Measurements from ENCODE around the gene PKIB. TPM values are rescaled to one million over a fixed set of nuclear protein-coding genes. Genes with fewer than 3 reads are reported as not detected.

Gene PKIB
- total RNA-seq, 1 donor from 2014 or later, result not detected

GRCh38 chr6:122649701-122650100, 39.5 kb downstream of the PKIB start:
- Histone ChIP-seq H3K9me3 (no peaks in the 10 kb centered on the region), H3K4me1 (no peaks in the 10 kb centered on the region), H3K27me3 (no peaks in the 10 kb centered on the region), H3K36me3 (no peaks in the 10 kb centered on the region), H3K27ac (no peak overlapping the region), H3K4me3 (no peak overlapping the region)
- intact Hi-C loops (cut with DNase I), result no loop called here
- no peak for TF ChIP-seq CTCF (IDR thresholded peaks at IDR 0.05)
- no peak for DNase-seq (ENCODE audit: low spot score in 2 of 2)

GRCh38 chr6:122650403-122650802, 40.2 kb downstream of the PKIB start:
- H3K36me3 ChIP-seq, result no peaks in the 10 kb centered on the region
- H3K9me3 ChIP-seq, result no peaks in the 10 kb centered on the region
- intact Hi-C loops (cut with DNase I), result no loop called here
- H3K4me1 ChIP-seq, result no peaks in the 10 kb centered on the region
- TF ChIP-seq CTCF (IDR thresholded peaks at IDR 0.05), result no peak
- H3K27me3 ChIP-seq, result no peaks in the 10 kb centered on the region
- no peak overlapping the region for H3K4me3 ChIP-seq
- H3K27ac ChIP-seq, result no peak overlapping the region
- no peak for DNase-seq (ENCODE audit: low spot score in 2 of 2)

- DNase-seq (ENCODE audit: low spot score in 2 of 2), result no peak
- Histone ChIP-seq H3K36me3 (no peaks in the 10 kb centered on the region), H3K27me3 (no peaks in the 10 kb centered on the region), H3K4me1 (no peaks in the 10 kb centered on the region), H3K9me3 (no peaks in the 10 kb centered on the region), H3K27ac (no peak overlapping the region), H3K4me3 (no peak overlapping the region)
- intact Hi-C loops (cut with DNase I), result no loop called here
- no peak for TF ChIP-seq CTCF (IDR thresholded peaks at IDR 0.05)
These were observed 40.8 kb downstream of the PKIB start for GRCh38 chr6:122651031-122651430.

DNA sequence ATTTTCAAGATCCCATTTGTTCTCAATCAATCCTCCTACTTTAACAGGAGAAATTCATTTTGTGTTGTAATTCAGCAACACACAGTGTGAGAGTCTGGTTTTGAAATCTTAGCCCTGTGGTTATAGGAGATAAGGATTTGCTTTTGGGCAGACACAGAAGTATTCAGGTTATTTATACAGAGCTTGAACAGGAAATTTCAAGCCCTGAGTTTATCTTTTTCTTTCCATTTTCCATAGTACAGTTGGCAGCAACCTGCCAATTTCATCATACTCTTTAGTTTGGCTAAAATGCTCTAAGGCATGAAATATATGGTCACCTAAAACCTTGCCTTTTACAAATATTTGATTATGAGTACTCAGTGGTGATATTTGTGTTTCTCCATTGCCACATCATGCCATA, 41.4 kb downstream of the PKIB start:
- TF ChIP-seq CTCF (IDR thresholded peaks at IDR 0.05), result no peak
- H3K27me3 ChIP-seq, result no peaks in the 10 kb centered on the region
- DNase-seq (ENCODE audit: low spot score in 2 of 2), result no peak
- H3K9me3 ChIP-seq, result no peaks in the 10 kb centered on the region
- no peaks in the 10 kb centered on the region for H3K4me1 ChIP-seq
- H3K27ac ChIP-seq, result no peak overlapping the region
- no peaks in the 10 kb centered on the region for H3K36me3 ChIP-seq
- no peak overlapping the region for H3K4me3 ChIP-seq
- intact Hi-C loops (cut with DNase I), result no loop called here

DNA sequence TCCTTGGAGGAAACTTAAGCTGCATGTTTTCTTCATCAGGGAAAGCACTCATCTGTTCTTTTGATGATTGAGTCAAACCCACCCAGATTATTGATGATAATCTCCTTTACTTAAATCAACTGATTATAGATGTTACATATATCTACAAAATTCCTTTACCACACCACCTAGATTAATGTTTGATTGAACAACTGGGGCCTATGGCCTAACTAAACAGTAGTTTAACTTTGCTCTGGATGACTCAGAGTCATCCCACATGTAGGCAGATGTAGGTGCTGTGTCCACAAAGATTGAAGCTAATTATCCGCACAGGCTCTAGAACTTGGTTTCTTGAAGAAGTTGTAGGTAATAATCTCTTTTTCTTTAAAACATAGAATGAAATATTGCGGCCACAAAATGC, 42.2 kb downstream of the PKIB start:
- intact Hi-C loops (cut with DNase I), result no loop called here
- no peak overlapping the region for H3K4me3 ChIP-seq

More for the DNA sequence above, 42.2 kb downstream of the PKIB start:
- no peak for DNase-seq (ENCODE audit: low spot score in 2 of 2)
- TF ChIP-seq CTCF (IDR thresholded peaks at IDR 0.05), result no peak
- Histone ChIP-seq H3K4me1 (no peaks in the 10 kb centered on the region), H3K36me3 (no peaks in the 10 kb centered on the region), H3K27ac (no peak overlapping the region), H3K27me3 (no peaks in the 10 kb centered on the region), H3K9me3 (no peaks in the 10 kb centered on the region)
